A549 (cell line): ENCODE results near the gene LVRN.

Experiments used
- NPAS2 ChIP-seq: fragments of 250-450 bp; sonication (Bioruptor Pico); IDR thresholded peaks from 2 replicates; pipeline ENCODE4 v1.8.0; 2022; ENCODE audit warnings: mild to moderate bottlenecking, moderate library complexity, borderline replicate concordance
- TF ChIP-seq, protein P1 (sequence below): IDR thresholded peaks from 2 replicates; pipeline ENCODE4 v1.6.1; 2012

DNA sequence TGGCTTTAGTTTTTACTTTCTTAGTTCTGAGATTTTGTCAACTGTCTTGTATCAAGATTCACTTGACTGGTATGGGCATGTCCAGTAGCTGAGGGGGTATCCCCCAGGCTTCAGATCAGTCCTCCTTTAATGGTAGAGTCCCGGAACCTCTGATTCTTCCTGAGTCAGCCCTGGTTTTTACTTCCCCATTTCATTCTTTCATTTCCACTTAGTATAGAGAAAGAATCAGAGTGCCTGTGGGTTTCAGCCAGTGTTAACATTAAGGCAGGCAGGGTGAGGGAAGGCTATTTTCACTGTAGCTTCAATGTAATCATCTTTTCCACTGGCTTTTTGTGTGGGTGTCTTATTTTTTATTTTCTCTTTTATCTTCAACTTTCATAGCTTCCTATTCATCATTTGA, 114.2 kb downstream of the LVRN start:
- TF ChIP-seq, protein P1, sequence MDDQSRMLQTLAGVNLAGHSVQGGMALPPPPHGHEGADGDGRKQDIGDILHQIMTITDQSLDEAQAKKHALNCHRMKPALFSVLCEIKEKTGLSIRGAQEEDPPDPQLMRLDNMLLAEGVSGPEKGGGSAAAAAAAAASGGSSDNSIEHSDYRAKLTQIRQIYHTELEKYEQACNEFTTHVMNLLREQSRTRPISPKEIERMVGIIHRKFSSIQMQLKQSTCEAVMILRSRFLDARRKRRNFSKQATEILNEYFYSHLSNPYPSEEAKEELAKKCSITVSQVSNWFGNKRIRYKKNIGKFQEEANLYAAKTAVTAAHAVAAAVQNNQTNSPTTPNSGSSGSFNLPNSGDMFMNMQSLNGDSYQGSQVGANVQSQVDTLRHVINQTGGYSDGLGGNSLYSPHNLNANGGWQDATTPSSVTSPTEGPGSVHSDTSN, result no peak
- TF ChIP-seq NPAS2 (CRISPR knock-in tag), result no peak
